Progenitor cell of endocrine pancreas (in vitro differentiated cells): ENCODE data around the gene SLC25A31. TPM values are rescaled to one million over a fixed set of nuclear protein-coding genes. Genes with fewer than 3 reads are reported as not detected.

Source experiments
- DNase-seq: peaks from one replicate; pipeline ENCODE4 v3.0.0; 2021; ENCODE audit warnings: low spot score; ENCODE audit not compliant: unreplicated experiment
- H3K27ac Mint-ChIP-seq: 2 replicates; pipeline ENCODE4 v1.8.0; 2021; ENCODE audit warnings: mild to moderate bottlenecking, moderate library complexity, mixed read lengths
- H3K27me3 Mint-ChIP-seq: 2 replicates; pipeline ENCODE4 v1.8.0; 2021; ENCODE audit warnings: mixed read lengths
- H3K36me3 Mint-ChIP-seq: 2 replicates; pipeline ENCODE4 v1.8.0; 2022; ENCODE audit warnings: mixed read lengths; ENCODE audit not compliant: insufficient read depth
- H3K4me1 Mint-ChIP-seq: 2 replicates; pipeline ENCODE4 v1.8.0; 2021; ENCODE audit warnings: low read depth, mixed read lengths
- H3K4me3 Mint-ChIP-seq: 2 replicates; pipeline ENCODE4 v1.8.0; 2021; ENCODE audit warnings: low read depth, mild to moderate bottlenecking, moderate library complexity, mixed read lengths
- H3K9me3 Mint-ChIP-seq: 2 replicates; pipeline ENCODE4 v1.8.0; 2021; ENCODE audit warnings: low read depth, mixed read lengths
- CTCF ChIP-seq: fragments of 200-600 bp; sonication (generic); IDR thresholded peaks from one replicate; pipeline ENCODE4 v1.5.0; 2021; ENCODE audit warnings: antibody characterized with exemption, mild to moderate bottlenecking; ENCODE audit not compliant: unreplicated experiment
- total RNA-seq: library from RNA; stranded (reverse); gene quantifications from 2 replicates; pipeline ENCODE4 v1.2.1, GENCODE V29; 2021

Gene SLC25A31
- total RNA-seq, 1 donor from 2014 or later, result not detected

GRCh38 chr4:127776620-127777019 is 46.4 kb downstream of the SLC25A31 start:
- Mint-ChIP-seq H3K27me3 (peaks cover 6% of the 10 kb centered on the region), H3K4me3 (no peak overlapping the region), H3K36me3 (no peaks in the 10 kb centered on the region), H3K27ac (no peak overlapping the region), H3K9me3 (no peaks in the 10 kb centered on the region), H3K4me1 (peaks cover 20% of the 10 kb centered on the region)
- TF ChIP-seq CTCF, result no peak
- DNase-seq, result no peak

- no peak for TF ChIP-seq CTCF
- Mint-ChIP-seq H3K27me3 (peaks cover 6% of the 10 kb centered on the region), H3K4me1 (peaks cover 17% of the 10 kb centered on the region), H3K9me3 (no peaks in the 10 kb centered on the region), H3K27ac (peak overlapping the region; percentile 73), H3K36me3 (no peaks in the 10 kb centered on the region), H3K4me3 (no peak overlapping the region)
- DNase-seq, result no peak
Observed at GRCh38 chr4:127777487-127777886, 47.3 kb downstream of the SLC25A31 start.

- no peak for TF ChIP-seq CTCF
- no peak overlapping the region for H3K4me3 Mint-ChIP-seq
- H3K9me3 Mint-ChIP-seq, result no peaks in the 10 kb centered on the region
- no peaks in the 10 kb centered on the region for H3K36me3 Mint-ChIP-seq
- H3K27me3 Mint-ChIP-seq, result peaks cover 11% of the 10 kb centered on the region
- DNase-seq, result peak; percentile 12
- peak overlapping the region; percentile 74 for H3K27ac Mint-ChIP-seq
- H3K4me1 Mint-ChIP-seq, result peaks cover 19% of the 10 kb centered on the region
Observed at GRCh38 chr4:127778102-127778501, 47.9 kb downstream of the SLC25A31 start.

- DNase-seq, result no peak
- Mint-ChIP-seq H3K27me3 (peaks cover 30% of the 10 kb centered on the region), H3K27ac (no peak overlapping the region), H3K9me3 (no peaks in the 10 kb centered on the region), H3K4me3 (peak overlapping the region; percentile 86), H3K36me3 (no peaks in the 10 kb centered on the region), H3K4me1 (peaks cover 25% of the 10 kb centered on the region)
- TF ChIP-seq CTCF, result no peak
Observed at GRCh38 chr4:127780598-127780997, 50.4 kb downstream of the SLC25A31 start.

GRCh38 chr4:127781300-127782024 is 51.3 kb downstream of the SLC25A31 start:
- H3K36me3 Mint-ChIP-seq, result no peaks in the 10 kb centered on the region
- peaks cover 25% of the 10 kb centered on the region for H3K4me1 Mint-ChIP-seq
- TF ChIP-seq CTCF, result no peak
- H3K4me3 Mint-ChIP-seq, result peak overlapping the region; percentile 86
- peak; percentile 26 for DNase-seq
- peak overlapping the region; percentile 45 for H3K27ac Mint-ChIP-seq
- no peaks in the 10 kb centered on the region for H3K9me3 Mint-ChIP-seq
- peaks cover 30% of the 10 kb centered on the region for H3K27me3 Mint-ChIP-seq
